HEK293T (cell line): ENCODE results near the gene KIF18A.

Source experiments
- CTCF ChIA-PET: fragments of 350-600 bp; formaldehyde crosslinking; extraction: SDS; loops from one replicate; lab custom pipeline; 2021; ENCODE audit warnings: antibody characterized with exemption, inconsistent platforms; lab: Yijun Ruan, JAX
- POLR2A ChIA-PET: fragments of 350-600 bp; formaldehyde crosslinking; extraction: SDS; loops from one replicate; lab custom pipeline; 2020; ENCODE audit warnings: antibody characterized with exemption, inconsistent platforms; lab: Yijun Ruan, JAX
- DNase-seq: peaks from one replicate; pipeline ENCODE4 v3.0.0; 2012; ENCODE audit warnings: mixed read lengths; ENCODE audit errors: extremely low spot score
- ARNT ChIP-seq: fragments of 450-650 bp; IDR thresholded peaks from 2 replicates; pipeline ENCODE4 v1.6.1; 2017; ENCODE audit warnings: mild to moderate bottlenecking
- BHLHE40 ChIP-seq: fragments of 450-650 bp; IDR thresholded peaks from 2 replicates; pipeline ENCODE4 v1.6.1; 2016; ENCODE audit warnings: mild to moderate bottlenecking, moderate library complexity, borderline replicate concordance
- CTBP1 ChIP-seq: fragments of 450-650 bp; IDR thresholded peaks from 2 replicates; pipeline ENCODE4 v1.6.1; 2016; ENCODE audit warnings: borderline replicate concordance
- ELF4 ChIP-seq: fragments of 450-650 bp; IDR thresholded peaks from 2 replicates; pipeline ENCODE4 v1.6.1; 2017; ENCODE audit warnings: antibody characterized with exemption
- FOXA1 ChIP-seq: fragments of 450-650 bp; IDR thresholded peaks from 2 replicates; pipeline ENCODE4 v1.6.1; 2016; ENCODE audit warnings: mild to moderate bottlenecking
- FOXK2 ChIP-seq: fragments of 450-650 bp; IDR thresholded peaks from 2 replicates; pipeline ENCODE4 v1.6.1; 2016; ENCODE audit warnings: mild to moderate bottlenecking
- FOXM1 ChIP-seq: fragments of 450-650 bp; IDR thresholded peaks from 2 replicates; pipeline ENCODE4 v1.6.1; 2017; ENCODE audit warnings: mild to moderate bottlenecking, borderline replicate concordance
- HDGF ChIP-seq: fragments of 450-650 bp; IDR thresholded peaks from 2 replicates; pipeline ENCODE4 v1.6.1; 2017; ENCODE audit warnings: antibody characterized with exemption, borderline replicate concordance
- L3MBTL2 ChIP-seq: fragments of 450-650 bp; conservative IDR thresholded peaks from 2 replicates; pipeline ENCODE4 v1.6.1; 2016; ENCODE audit warnings: mild to moderate bottlenecking
- LEF1 ChIP-seq: fragments of 450-650 bp; IDR thresholded peaks from 2 replicates; pipeline ENCODE4 v1.6.1; 2017; ENCODE audit warnings: mild to moderate bottlenecking, borderline replicate concordance
- NFRKB ChIP-seq: fragments of 450-650 bp; IDR thresholded peaks from 2 replicates; pipeline ENCODE4 v1.6.1; 2016; ENCODE audit warnings: mild to moderate bottlenecking, moderate library complexity
- SP1 ChIP-seq: fragments of 450-650 bp; IDR thresholded peaks from 2 replicates; pipeline ENCODE4 v1.6.1; 2017
- SUZ12 ChIP-seq: fragments of 450-650 bp; IDR thresholded peaks from 2 replicates; pipeline ENCODE4 v1.6.1; 2016; ENCODE audit warnings: mild to moderate bottlenecking
- TARDBP ChIP-seq: fragments of 450-650 bp; IDR thresholded peaks from 2 replicates; pipeline ENCODE4 v1.6.1; 2016
- ZNF384 ChIP-seq: fragments of 450-650 bp; IDR thresholded peaks from 2 replicates; pipeline ENCODE4 v1.6.1; 2016
- TF ChIP-seq, protein P1 (sequence below): fragments of 450-650 bp; IDR thresholded peaks from 2 replicates; pipeline ENCODE4 v1.6.1; 2016

The KIF18A gene

DNA sequence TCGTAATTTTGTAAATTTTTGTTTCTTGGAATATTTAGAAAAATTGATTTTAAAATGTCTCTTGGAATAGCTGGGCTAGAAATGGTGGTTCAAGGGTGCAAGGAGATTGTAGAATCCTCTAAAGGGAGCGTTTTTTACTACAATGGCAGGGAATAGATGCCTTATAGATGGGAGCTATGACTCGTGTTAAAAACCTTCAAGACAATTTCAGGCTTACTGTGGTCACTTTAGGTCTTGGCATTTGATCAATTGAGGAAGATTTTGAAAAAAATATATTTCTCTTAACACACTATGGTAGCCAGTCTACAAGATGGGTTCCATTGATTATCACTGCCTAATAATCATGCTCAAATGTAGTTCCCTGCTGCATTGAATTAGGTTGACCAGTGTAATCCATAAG, 25.2 kb upstream of the KIF18A start:
- TF ChIP-seq ZNF384 (no peak), ELF4 (no peak), FOXM1 (no peak), L3MBTL2 (no peak), ARNT (no peak), FOXK2 (no peak), LEF1 (no peak), TARDBP (no peak), NFRKB (no peak), FOXA1 (no peak), HDGF (no peak), CTBP1 (no peak), SP1 (no peak), SUZ12 (no peak), BHLHE40 (no peak)
- TF ChIP-seq, protein P1, sequence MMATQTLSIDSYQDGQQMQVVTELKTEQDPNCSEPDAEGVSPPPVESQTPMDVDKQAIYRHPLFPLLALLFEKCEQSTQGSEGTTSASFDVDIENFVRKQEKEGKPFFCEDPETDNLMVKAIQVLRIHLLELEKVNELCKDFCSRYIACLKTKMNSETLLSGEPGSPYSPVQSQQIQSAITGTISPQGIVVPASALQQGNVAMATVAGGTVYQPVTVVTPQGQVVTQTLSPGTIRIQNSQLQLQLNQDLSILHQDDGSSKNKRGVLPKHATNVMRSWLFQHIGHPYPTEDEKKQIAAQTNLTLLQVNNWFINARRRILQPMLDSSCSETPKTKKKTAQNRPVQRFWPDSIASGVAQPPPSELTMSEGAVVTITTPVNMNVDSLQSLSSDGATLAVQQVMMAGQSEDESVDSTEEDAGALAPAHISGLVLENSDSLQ, result no peak
- no peak for DNase-seq
- CTCF ChIA-PET, result no interaction called here
- POLR2A ChIA-PET, result no interaction called here

DNA sequence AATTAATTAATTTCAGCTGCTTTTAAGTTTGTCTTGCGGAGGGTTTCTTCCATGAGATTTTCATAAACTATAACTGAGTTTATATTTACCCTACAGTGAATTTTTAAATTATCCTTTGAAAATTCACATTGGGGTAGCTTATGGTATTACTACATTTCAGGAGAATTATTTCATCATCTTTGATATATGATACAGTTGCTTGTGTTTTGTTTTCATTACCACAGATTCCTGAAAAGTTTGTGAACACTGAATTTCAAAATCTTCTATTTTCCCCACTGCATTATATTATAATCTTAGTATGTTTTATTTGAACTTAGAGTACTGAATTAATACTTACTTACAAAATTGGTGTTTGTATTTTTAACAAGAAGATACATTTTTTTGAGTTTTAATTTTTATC, 24.6 kb upstream of the KIF18A start:
- CTCF ChIA-PET, result no interaction called here
- DNase-seq, result no peak
- POLR2A ChIA-PET, result no interaction called here
- TF ChIP-seq FOXK2 (no peak), ARNT (no peak), ELF4 (no peak), SUZ12 (no peak), L3MBTL2 (no peak), NFRKB (no peak), FOXM1 (no peak), ZNF384 (no peak), SP1 (no peak), FOXA1 (no peak), LEF1 (no peak), CTBP1 (no peak), TARDBP (no peak), HDGF (no peak), BHLHE40 (no peak)
- TF ChIP-seq, protein P1, result no peak

DNA sequence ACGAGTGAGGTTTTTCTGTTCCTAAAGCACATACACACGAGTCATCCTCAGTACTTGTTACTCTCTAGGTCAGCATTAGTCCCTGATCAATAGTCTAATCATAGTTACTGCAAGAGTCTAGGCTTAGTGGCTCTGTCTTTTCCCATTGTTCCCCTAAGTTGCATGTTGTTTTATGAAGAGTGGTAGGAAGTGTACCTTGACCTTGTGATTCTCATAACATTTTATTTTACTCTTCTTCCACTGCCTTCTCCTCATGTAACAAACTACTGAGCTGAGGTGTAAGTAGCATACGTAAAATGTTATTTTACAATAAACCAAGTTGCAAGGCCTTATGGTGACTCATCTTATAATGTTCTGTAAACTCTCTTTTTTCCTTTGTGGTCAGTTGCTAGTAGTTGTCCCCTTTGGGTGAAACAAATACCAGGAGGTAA, 15.2 kb upstream of the KIF18A start:
- POLR2A ChIA-PET, result interaction anchor here (0.9 kb wide), 1 partner anchor 15 kb away, joined by 4 read pairs; the partner anchor contains the start of genes KIF18A and METTL15
- CTCF ChIA-PET, result no interaction called here
- no peak for TF ChIP-seq ARNT
- TF ChIP-seq LEF1, result no peak
- no peak for TF ChIP-seq CTBP1
- no peak for TF ChIP-seq FOXK2
- TF ChIP-seq, protein P1, result no peak

DNA sequence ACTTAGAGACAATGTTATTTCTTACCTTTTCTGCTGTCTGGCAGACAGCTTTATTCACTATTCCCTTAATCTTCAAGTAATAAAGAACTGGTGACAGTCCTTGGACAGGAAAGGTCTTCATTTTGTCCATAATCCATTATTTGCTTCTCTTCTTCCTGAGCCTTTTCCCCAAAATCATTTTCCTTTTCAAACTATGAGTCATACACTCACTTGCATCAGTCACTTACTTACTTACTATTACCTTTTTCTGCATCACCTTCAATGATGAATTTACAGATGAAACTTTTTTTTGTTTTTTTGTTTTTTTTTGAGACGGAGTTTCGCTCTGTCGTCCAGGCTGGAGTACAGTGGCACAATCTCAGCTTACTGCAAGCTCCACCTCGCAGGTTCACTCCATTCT, 9.8 kb upstream of the KIF18A start:
- POLR2A ChIA-PET, result no interaction called here
- TF ChIP-seq BHLHE40, result no peak
- TF ChIP-seq ARNT, result no peak
- no peak for TF ChIP-seq FOXM1
- no peak for TF ChIP-seq TARDBP
- TF ChIP-seq LEF1, result no peak
- TF ChIP-seq, protein P1, result no peak
- TF ChIP-seq FOXK2, result no peak
- no peak for TF ChIP-seq L3MBTL2
- CTCF ChIA-PET, result no interaction called here
- DNase-seq, result no peak

More for the DNA sequence above, 15.2 kb upstream of the KIF18A start:
- no peak for DNase-seq

DNA sequence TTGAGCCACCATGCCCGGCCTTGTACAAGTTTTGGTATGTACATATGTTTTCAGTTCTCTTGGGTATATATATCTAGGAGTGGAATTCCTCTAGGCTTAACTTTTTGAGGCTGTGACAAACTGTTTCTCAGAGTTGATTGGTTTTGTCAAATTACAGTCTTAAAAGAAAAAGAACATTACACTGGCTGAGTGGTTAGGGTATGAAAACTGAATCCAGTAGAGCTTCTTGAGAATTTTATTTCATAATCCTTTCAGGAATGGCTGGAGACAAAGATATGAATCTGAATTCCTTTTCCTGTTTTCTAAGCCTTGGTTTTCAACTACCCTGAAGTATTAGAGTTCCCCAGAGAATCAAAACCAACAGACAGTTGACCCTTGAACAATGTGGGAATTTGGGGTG, 6.8 kb upstream of the KIF18A start:
- CTCF ChIA-PET, result no interaction called here
- no peak for DNase-seq
- TF ChIP-seq FOXK2 (no peak), HDGF (no peak), LEF1 (no peak), SP1 (no peak), L3MBTL2 (no peak), NFRKB (no peak), FOXM1 (no peak), TARDBP (no peak), CTBP1 (no peak), BHLHE40 (no peak), ARNT (no peak), ELF4 (no peak), FOXA1 (no peak), ZNF384 (no peak), SUZ12 (no peak)
- TF ChIP-seq, protein P1, result no peak
- POLR2A ChIA-PET, result no interaction called here

DNA sequence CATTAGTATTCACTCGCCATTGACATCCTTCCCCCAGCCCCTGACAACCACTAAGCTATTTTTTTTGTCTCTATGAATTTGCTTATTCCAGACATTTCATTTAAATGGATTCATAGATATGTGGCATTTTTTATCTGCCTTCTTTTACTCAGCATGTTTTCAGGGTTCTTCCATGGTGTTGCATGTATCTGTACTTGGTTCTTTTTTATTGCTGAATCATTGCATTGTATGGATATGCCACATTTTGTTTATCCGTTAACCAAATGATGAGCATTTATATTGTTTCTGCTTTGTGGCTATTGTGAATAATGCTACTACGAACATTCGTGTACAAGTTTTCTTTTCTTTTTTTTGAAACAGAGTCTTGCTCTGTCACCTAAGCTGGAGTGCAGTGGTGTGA, 6.2 kb upstream of the KIF18A start:
- TF ChIP-seq BHLHE40 (no peak), FOXA1 (no peak), SUZ12 (no peak), SP1 (no peak), HDGF (no peak), L3MBTL2 (no peak), CTBP1 (no peak), ZNF384 (no peak), NFRKB (no peak), LEF1 (no peak), FOXK2 (no peak), ELF4 (no peak), ARNT (no peak), FOXM1 (no peak), TARDBP (no peak)
- TF ChIP-seq, protein P1, result no peak
- CTCF ChIA-PET, result no interaction called here
- POLR2A ChIA-PET, result no interaction called here
- no peak for DNase-seq
